ENCODE measurements around the gene BRD3.

The BRD3 gene

DNA sequence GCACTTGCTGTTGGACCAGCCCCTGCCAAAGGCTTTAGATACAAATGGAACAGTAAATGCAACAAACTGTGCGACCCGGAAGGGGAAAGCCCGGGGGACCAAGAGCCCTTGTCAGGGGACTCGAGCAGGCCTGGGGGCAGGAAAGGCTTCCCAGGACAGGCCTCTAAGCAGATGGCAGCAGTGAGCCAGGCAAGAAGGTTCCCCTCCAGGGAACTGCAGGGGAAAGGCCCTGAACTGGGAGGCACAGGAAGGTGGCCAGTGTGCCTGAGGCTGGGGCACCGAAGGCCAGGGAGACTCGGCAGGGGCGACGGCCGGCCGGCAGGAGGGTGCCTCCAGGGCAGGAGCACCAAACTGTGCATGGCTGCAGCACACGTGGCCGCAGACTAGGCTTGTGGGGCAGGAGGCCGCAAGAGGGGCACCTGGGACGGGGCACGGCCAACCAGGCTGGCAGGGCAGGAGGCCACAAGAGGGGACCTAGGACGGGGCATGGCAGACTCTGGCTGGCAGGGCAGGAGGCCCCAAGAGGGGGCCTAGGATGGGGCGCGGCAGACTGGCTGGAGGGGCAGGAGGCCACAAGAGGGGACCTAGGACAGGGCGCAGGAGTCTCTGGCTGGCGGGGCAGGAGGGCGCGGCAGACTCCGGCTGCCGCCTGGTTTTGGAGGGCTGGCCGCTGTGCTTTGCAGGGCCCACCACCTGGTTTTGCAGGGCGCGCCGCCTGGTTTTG lies 85.7 kb downstream of the BRD3 start:
- Histone ChIP-seq H3K27me3 (peaks cover 6% of the 10 kb centered on the region), H3K9me3 (no peaks in the 10 kb centered on the region), H3K36me3 (no peaks in the 10 kb centered on the region), H3K4me3 (ENCODE audit: low read depth in 1 of 2, low read length in 1 of 2) (no peak overlapping the region), H3K27ac (no peak overlapping the region), H3K4me1 (ENCODE audit: control insufficient read depth in 1 of 2, insufficient read depth in 1 of 2, low read depth in 1 of 2, low read length in 1 of 2) (no peaks in the 10 kb centered on the region)
- TF ChIP-seq, protein P1, sequence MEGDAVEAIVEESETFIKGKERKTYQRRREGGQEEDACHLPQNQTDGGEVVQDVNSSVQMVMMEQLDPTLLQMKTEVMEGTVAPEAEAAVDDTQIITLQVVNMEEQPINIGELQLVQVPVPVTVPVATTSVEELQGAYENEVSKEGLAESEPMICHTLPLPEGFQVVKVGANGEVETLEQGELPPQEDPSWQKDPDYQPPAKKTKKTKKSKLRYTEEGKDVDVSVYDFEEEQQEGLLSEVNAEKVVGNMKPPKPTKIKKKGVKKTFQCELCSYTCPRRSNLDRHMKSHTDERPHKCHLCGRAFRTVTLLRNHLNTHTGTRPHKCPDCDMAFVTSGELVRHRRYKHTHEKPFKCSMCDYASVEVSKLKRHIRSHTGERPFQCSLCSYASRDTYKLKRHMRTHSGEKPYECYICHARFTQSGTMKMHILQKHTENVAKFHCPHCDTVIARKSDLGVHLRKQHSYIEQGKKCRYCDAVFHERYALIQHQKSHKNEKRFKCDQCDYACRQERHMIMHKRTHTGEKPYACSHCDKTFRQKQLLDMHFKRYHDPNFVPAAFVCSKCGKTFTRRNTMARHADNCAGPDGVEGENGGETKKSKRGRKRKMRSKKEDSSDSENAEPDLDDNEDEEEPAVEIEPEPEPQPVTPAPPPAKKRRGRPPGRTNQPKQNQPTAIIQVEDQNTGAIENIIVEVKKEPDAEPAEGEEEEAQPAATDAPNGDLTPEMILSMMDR (IDR thresholded peaks at IDR 0.05) = no peak

DNA sequence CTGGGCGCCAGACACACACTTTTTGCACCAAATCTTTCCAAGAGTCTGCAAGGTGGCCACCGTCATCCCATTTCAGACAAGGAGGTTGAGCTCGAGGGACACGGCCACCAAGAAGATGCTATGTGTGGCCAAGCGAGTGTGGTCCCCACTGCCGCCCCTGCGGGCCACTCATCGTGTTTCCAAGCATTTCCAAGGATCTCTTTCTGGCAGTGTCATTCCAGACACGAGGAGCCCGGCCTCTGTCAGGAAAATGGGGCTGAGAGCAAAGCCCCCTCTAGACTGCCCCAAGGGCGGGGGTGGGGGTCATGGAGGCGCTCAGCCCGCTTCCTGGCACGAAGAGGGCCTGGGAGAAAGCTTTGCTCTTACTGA lies 86.3 kb downstream of the BRD3 start:
- Histone ChIP-seq H3K9me3 (no peaks in the 10 kb centered on the region), H3K27me3 (peaks cover 6% of the 10 kb centered on the region), H3K4me3 (ENCODE audit: low read depth in 1 of 2, low read length in 1 of 2) (no peak overlapping the region), H3K27ac (no peak overlapping the region), H3K4me1 (ENCODE audit: control insufficient read depth in 1 of 2, insufficient read depth in 1 of 2, low read depth in 1 of 2, low read length in 1 of 2) (no peaks in the 10 kb centered on the region), H3K36me3 (no peaks in the 10 kb centered on the region)
- TF ChIP-seq, protein P1 (IDR thresholded peaks at IDR 0.05) = no peak

DNA sequence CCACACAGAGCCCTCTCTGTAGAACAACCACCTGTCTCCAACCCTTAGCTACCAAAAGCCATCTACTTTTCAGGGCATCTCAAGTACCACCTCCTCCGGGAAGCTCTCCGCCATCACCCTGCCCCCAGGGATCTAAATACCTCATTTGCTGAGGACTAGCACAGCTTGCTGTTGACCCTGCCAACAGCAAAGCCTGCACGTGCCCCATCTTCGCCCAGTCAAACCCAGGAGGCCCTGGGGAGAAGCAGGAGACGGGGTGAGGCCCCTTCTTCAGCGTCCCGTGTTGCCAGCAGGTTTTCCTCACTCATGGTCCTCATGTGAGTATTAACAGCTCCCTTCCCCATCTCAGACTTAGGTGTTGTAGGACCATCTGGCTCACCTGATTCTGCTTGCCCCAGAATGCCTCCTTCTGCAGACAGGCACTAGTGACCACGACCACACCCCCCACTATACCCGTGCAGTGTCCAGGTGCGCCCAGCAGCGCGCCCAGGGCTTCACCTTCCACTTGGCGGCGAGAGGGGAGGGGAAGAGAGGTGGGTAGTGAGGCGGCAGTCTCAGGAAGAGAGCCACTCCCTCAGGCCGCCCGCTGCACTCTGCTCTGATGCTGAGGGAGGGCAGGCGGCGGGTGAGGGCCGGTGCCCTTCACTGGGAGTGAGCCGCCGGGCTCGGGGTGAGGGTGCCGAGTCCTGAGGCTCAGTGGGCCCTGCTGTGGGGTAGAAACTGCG lies 86.8 kb downstream of the BRD3 start:
- Histone ChIP-seq H3K27ac (no peak overlapping the region), H3K4me1 (ENCODE audit: control insufficient read depth in 1 of 2, insufficient read depth in 1 of 2, low read depth in 1 of 2, low read length in 1 of 2) (no peaks in the 10 kb centered on the region)
- TF ChIP-seq, protein P1 (IDR thresholded peaks at IDR 0.05) = no peak

More for the DNA sequence above, 86.8 kb downstream of the BRD3 start:
- no peaks in the 10 kb centered on the region for H3K36me3 ChIP-seq
- H3K4me3 ChIP-seq (ENCODE audit: low read depth in 1 of 2, low read length in 1 of 2) = no peak overlapping the region
- H3K9me3 ChIP-seq = no peaks in the 10 kb centered on the region
- peaks cover 6% of the 10 kb centered on the region for H3K27me3 ChIP-seq

All from neutrophil (primary cell).